Stimulated activated CD8-positive, alpha-beta memory T cell treated with anti-CD3 and anti-CD28 coated beads, Interleukin-15, amount 100 ng/mL, for 1 hour (primary cell): ENCODE results near the gene FCHSD2.

ENCODE experiments used
- DNase-seq: peaks from one replicate; pipeline ENCODE4 v3.0.0-alpha.2; 2020; ENCODE audit warnings: low read depth

Gene FCHSD2

GRCh38 chr11:73172992-73173656 lies 31.0 kb upstream of the FCHSD2 start:
- DNase-seq = no peak

GRCh38 chr11:73171436-73172161 lies 29.5 kb upstream of the FCHSD2 start:
- DNase-seq = no peak

- DNase-seq = no peak
Observed at GRCh38 chr11:73170140-73170539, 28.0 kb upstream of the FCHSD2 start.

- DNase-seq = no peak
Observed at GRCh38 chr11:73168925-73169579, 26.9 kb upstream of the FCHSD2 start.

DNA sequence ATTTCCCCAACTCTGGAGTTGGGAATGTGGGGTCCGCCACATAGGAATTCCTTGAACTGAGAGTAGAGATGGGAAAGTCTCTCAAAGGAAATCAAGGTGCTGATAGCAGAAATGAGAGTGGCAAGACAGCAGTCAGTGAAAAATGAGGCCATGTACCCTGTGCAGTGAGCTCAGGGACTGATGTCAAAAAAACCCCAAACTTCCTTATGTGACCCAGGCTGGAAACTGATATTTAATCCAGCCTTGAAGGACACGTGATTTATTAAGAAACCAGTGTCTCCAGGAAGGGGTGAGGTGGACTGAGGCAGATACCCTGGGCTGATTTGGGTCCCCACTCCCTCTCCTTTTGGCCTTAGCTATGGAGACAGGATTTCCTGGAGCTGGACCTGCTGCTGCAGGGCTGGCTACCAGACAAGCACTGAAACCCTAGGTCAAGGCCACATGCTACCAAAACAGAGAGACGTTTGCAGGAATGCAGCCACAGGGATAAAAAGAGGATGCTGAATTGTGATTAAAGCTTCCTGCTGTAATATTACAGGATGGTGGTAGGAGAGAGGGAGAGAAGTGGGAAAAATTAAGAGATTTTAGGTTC lies 25.3 kb upstream of the FCHSD2 start:
- no peak for DNase-seq

DNA sequence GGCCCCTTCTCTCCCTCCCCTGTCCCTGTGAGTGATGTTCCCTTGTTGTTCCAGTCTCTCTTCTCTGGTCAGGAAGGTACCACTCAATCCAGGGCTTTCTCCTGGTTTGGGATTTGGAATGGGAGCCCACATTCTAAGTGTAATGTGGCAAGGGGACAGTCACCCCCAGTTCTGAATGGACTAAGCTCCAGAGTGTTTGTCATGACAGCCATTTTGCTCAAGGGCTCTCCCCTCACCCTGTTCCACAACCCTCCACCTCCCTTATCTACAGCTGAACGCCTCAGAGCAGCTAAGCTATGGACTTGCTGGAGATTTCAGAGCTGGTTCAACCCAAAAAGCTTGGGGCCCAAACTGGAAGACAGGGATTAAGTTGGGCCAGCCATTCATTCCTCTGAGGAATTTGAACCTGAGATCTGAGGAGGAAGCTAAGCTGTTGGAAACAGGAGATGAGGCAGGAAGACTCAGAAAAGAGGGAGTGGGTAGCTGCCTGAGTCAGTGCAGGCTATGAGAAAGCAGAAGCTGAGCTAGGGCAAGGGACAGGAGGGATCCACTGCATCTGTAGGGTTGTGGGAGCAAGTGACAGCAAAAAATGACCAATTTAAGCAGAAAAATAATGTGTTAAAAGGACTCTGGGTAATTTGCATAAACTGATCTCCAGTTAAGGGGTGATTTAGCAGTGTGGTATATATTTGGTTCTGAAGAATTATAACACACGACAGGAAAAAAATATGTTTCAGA lies 22.9 kb upstream of the FCHSD2 start:
- no peak for DNase-seq

GRCh38 chr11:73163638-73164174 lies 21.6 kb upstream of the FCHSD2 start:
- DNase-seq = no peak

- DNase-seq = no peak
Observed at GRCh38 chr11:73162196-73162740, 20.1 kb upstream of the FCHSD2 start.

DNA sequence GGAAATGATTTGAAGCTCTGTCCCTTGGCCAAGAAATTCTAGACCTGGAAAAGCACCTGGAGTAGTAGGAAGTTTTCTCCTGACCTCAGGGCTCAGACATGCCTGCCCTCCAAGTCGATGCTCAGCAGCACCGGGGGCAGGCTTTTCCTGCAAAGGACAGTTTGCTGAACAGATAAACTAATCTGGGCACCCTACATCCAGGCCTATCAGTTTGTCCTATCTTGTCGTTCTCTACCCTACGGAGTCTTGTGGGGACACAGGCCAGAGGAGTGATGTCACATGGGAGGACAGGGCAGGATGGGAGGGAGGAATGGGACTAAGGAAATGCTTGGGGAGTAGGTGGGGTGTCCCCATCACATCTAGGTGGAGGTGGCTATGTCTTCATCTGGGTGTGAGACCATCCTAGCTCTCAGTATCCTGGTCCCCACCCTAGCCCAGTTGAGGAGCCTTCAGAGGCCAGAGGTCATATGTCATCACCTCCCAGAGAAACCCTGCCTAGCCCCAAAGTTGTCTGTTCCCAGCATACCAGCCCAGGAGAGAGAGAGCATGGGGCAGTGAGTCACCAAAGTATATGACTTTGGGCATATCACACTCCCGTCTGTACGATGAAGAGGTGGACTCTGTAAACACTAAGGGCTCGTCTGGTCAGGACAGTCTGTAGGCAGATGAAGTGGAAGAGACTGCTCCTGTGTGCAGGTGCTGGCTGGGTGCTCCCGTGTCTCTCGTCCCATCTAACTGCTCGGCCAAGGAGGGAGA lies 18.1 kb upstream of the FCHSD2 start:
- DNase-seq = no peak

DNA sequence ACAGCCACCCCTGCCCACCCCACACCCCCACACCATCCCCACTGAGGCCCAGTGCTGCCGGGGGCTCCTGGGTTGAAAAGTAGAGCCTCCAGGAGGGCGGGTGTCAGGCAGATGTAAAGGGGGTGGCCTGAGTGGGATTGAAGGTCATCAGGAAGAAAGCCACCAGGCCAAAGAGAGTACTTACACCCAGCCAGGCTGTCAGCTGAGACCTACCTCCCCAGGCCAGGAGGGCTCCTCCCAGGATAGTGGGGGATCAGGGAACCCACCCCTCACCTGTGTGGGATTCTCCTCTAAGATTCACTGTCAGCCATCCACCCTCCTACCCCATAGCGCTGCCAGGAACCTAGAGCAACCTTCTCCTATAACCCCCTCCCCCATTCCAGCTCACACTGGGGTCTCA lies 17.2 kb upstream of the FCHSD2 start:
- no peak for DNase-seq

- DNase-seq = no peak
Observed at GRCh38 chr11:73158356-73159051, 16.4 kb upstream of the FCHSD2 start.

GRCh38 chr11:73157101-73158010 lies 15.2 kb upstream of the FCHSD2 start:
- DNase-seq = no peak

DNA sequence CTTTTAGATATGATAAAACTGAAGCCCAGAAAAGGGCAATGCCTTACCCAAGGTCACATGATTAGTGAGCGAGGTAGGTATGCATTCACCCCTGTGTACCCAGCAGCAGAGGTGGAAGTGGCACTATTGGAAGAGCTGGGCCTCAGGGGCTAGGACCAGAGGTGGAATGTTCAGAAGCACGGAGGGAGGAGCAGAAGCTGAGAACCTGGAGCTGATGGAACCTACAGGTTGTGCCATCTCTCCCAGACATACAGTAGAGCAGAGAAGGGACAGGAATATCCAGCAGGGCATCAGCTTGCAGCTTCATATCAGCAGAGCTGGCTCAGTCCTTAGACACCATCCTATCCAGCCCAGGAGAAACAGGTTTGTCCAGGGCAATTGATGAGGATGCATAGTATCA lies 14.6 kb upstream of the FCHSD2 start:
- no peak for DNase-seq

DNA sequence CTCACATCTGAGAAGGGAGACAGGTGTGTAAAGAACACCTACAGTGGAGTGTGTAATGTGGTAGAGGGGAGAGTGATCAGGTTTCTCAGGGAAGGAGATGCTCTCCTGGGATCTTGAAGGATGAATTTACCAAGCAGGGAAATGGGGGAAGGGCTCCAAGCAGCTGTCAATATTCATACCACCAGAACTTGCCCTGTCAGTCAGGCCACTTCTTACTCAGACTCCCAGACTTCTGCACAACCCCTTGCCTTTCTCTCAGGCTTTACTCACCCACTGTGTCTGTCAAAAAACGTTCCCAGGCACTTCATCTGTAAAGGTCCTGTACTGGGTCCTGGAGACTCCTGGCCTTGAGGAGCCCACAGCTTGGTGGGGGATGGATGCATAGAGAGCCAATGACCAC lies 14.0 kb upstream of the FCHSD2 start:
- no peak for DNase-seq

- no peak for DNase-seq
Observed at GRCh38 chr11:73155102-73155501, 13.0 kb upstream of the FCHSD2 start.

DNA sequence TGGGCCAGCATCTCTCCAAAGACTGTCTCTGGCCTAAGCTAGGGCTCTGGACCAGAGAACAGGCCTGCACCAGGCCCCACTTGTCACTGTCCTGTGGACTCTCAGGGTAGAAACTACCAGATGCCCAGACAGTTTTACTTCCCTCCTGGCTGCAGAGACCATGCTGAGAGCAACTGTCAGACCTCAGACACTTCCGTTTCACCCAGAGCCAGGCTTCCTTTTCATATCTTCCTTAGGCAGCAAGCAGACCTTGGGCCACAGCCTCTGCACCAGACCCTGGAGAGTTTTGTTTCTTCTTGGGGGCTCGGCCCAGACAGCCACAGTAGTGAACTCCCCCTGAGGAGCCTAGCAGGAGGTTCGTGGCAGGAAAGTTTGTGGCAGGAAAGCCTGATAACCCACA lies 12.1 kb upstream of the FCHSD2 start:
- no peak for DNase-seq

DNA sequence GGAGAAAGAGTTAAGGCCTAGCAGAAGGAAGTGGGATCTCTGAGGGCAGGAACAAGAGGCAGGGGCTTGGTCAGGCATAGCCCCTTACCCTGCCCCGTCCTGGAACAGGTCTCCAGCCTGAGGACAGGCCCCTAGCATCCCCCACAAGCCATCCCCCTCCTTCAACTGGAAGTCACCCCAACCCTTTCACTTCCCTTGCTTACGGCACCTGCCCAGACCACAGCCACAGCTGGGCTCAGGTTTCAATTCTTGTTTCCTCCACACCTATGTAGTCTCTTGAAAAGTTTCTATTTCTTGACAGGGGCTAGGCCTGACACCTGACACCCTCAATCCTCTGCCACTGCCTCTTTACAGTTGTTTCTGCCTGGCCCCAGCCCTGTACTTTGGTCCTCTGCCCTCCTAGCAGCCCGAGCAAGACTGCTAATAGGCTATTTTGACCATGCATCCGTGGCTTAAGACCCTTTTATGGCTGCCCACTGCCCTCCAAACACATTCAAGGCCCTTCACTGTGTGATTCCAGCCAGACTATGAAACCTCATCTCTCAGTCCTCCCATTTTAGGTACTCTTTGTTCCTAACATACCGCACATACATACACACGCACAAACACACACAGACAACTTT lies 10.9 kb upstream of the FCHSD2 start:
- DNase-seq = no peak

- DNase-seq = no peak
Observed at GRCh38 chr11:73152086-73152853, 10.2 kb upstream of the FCHSD2 start.
